ENCODE measurements around the gene WWTR1.

GRCh38 chr3:149470381-149470780 is 187.4 kb downstream of the WWTR1 start:
- TF ChIP-seq SP1 (IDR thresholded peaks at IDR 0.05) (no peak), YY1 (IDR thresholded peaks at IDR 0.05) (no peak), REST (IDR thresholded peaks at IDR 0.05) (no peak), TAF1 (conservative IDR thresholded peaks at IDR 0.05) (no peak), EGR1 (IDR thresholded peaks at IDR 0.05; ENCODE audit: low read depth in 2 of 2) (no peak)
- TF ChIP-seq, protein P1, sequence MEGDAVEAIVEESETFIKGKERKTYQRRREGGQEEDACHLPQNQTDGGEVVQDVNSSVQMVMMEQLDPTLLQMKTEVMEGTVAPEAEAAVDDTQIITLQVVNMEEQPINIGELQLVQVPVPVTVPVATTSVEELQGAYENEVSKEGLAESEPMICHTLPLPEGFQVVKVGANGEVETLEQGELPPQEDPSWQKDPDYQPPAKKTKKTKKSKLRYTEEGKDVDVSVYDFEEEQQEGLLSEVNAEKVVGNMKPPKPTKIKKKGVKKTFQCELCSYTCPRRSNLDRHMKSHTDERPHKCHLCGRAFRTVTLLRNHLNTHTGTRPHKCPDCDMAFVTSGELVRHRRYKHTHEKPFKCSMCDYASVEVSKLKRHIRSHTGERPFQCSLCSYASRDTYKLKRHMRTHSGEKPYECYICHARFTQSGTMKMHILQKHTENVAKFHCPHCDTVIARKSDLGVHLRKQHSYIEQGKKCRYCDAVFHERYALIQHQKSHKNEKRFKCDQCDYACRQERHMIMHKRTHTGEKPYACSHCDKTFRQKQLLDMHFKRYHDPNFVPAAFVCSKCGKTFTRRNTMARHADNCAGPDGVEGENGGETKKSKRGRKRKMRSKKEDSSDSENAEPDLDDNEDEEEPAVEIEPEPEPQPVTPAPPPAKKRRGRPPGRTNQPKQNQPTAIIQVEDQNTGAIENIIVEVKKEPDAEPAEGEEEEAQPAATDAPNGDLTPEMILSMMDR (IDR thresholded peaks at IDR 0.05; ENCODE audit: low read depth, low read length, missing input control), result no peak
- TF ChIP-seq, protein P2, sequence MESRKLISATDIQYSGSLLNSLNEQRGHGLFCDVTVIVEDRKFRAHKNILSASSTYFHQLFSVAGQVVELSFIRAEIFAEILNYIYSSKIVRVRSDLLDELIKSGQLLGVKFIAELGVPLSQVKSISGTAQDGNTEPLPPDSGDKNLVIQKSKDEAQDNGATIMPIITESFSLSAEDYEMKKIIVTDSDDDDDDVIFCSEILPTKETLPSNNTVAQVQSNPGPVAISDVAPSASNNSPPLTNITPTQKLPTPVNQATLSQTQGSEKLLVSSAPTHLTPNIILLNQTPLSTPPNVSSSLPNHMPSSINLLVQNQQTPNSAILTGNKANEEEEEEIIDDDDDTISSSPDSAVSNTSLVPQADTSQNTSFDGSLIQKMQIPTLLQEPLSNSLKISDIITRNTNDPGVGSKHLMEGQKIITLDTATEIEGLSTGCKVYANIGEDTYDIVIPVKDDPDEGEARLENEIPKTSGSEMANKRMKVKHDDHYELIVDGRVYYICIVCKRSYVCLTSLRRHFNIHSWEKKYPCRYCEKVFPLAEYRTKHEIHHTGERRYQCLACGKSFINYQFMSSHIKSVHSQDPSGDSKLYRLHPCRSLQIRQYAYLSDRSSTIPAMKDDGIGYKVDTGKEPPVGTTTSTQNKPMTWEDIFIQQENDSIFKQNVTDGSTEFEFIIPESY (IDR thresholded peaks at IDR 0.05), result no peak

Data from liver (tissue), 3 donors.